HUDEP-2 (cell line): ENCODE data around the gene VAV2.

ENCODE experiments used
- DNase-seq, 76 experiments: peaks; one replicate each; lab custom pipeline; 2025; ENCODE audit not compliant: unreplicated experiment in 76 of 76; lab: John Stamatoyannopoulos, UW

The VAV2 gene

DNA sequence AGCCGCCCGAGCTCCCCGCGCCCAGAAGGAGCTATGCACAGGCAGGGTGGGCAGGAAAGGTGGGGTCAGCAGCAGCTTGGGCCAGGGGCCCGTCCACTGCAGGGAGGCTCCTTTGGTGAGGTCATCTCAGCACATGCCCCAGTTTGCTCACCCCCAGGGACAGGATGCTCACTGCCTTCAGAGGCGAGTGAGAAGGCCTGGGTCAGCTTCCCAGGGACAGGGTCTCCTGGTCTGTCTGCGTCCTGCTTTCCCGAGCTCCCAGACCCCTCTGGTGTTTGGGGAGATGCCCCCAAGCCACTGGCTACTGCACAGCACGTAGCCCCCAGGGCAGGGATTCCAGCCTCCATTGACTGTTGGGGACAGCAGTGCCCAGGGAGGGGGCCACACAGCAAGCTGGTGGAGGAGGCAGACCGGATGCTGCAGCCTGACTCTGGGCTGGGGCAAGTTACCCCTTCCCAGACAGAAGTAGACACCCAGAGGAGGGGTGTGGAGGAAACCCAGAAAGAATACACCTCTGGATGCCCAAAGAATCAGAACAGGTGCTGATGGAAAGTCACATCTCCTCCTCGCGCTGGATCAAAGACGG, 253.4 kb downstream of the VAV2 start:
- peak in 1 of 76 experiments; percentile 49 for DNase-seq

- peak in 8 of 76 experiments; percentile 7 to 27 (median 14) for DNase-seq
These were observed 254.1 kb downstream of the VAV2 start, which contains the start of gene SARDH for GRCh38 chr9:133737774-133738639. TSS of gene SARDH (minus strand) at chr9:133738352. CDS start at chr9:133734173, 4,179 bp downstream.

DNA sequence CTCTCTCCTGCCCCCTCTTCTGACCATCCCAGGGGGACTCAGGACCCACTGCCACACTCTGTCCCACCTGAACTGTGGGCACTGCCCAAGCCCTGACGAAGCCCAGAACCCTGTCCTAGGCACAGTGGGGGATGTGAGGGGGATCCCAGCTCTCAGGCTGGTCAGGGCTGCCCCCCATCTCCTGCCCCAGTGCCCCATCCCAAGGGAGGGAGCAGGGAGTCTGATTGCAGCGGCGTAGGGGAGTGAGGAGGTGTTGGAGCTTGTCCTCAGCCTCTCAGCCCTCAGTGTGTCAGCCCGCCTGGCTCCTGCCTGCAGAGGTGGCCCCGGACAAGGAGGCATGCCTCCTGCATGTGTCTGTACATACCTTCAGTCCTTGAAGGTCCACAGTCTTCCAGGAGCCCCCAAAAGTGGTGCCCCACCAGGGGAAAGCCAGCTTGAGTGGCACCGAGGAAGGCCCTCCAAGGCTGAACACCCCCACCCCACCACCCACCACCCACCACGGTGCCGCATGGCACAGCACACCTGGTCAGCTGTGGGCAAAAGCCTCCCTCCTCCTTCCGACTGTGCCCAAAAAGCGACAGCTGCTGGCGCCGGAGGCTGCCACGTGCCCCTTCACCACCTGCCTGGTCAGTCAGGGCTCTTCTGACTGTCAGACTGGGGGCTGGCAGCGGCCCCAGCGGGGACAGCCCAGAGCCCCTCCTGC, 254.9 kb downstream of the VAV2 start:
- no peak for DNase-seq

DNA sequence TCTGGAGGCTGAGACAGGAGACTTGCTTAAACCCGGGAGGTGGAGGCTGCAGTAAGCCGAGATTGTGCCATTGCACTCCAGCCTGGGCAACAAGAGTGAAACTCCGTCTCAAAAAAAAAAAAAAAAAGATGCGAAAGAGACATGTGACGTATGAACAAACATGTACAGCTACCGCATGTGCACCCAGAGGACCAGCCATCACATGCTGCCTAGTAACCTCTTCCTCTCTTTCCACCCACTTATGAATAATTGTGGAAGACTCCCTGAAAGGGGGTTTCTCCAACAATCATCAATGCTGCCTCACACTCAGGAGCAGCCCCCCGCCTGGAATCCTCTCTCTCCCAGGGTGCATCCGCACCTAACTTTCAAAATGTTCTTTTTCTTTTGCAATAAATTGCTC, 256.2 kb downstream of the VAV2 start:
- no peak for DNase-seq

GRCh38 chr9:133735415-133735775, 256.7 kb downstream of the VAV2 start:
- DNase-seq = no peak

- no peak for DNase-seq
These were observed 257.3 kb downstream of the VAV2 start for GRCh38 chr9:133734590-133735414.

DNA sequence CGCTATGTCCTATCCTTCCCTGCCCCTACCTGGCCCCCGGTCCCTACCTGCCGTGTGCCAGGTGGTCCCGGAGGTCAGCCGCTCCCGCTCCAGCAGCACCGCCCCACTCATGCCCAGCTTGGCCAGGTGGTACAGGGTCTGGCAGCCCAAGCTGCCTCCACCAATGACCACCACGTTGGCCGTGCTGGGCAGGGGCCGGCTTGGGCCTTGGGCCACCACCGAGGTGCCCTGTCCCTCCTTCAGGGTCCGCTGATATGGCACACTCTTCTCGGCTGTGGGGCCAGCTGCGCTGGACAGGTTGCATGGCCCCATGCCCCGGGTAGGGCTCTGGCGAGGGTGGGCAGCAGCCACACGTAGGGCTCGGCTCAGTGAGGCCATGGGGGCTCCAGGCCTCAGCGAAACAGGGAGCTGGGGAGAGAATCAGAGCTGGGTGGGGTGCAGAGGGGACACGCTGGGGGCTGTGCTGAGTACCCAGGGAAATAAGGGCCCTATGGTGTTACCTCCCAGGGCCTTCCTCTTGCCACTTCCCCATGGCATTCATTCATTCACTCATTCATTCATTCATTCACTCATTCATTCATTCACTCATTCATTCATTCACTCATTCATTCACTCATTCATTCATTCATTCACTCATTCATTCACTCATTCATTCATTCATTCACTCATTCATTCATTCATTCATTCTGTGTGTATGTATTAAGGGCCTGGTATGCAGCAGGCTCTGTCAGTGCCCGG, 258.2 kb downstream of the VAV2 start:
- DNase-seq = no peak

DNA sequence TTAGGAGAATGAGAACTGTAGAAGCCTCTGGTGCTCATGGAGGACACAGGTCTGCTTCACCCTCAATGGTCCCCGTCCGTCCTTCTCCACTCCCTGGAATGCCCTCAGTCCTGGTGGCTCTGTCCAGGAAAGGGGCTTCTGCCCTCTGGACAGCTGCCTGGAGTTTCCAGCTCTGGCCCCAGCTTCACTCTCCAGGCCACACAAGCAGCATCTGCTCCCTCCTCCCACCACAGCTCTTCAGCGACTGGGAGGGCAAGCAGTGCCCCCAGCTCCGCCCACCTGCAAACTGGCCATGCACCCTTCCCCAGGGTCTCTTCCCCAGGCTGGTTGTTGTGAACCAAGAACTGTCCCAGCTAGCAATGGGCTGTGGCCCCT, 258.7 kb downstream of the VAV2 start:
- DNase-seq = no peak

DNA sequence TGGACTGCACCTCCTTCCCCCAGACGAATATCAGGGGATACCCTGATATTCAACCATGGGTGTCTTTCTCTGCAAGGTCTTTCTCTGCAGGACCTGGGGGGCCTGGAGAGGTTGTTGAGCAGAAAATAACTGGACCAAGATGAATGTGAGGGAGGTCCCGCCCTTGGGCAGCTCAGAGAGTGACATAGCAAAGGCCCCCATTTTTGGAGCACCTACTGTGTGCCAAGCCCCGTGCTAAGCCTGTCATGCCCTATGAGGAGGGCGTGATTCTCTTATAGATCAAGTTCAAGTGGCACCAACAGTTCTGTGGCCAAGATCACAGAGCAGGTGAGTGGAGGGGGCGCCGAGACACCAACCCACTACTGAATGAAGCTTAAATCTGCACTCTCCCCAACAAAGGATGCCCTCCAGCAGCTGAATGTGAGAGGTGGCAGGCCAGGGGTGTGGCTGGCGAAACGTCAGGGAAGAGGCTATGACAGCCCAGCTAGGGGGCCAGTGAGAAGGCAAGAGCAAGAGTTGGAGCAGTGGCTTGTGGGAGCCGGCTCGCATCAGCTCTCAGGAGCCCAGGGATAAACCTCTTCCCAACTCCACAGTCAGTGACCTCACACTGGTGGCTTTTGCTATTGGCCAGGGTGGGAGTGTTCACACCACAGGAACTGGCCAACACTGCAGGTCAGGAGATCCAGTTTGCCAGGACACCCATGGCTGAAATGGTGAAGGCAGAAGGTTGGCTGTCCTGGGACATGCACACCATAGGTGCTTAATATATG, 259.3 kb downstream of the VAV2 start:
- DNase-seq = no peak

GRCh38 chr9:133731876-133732638, 260.1 kb downstream of the VAV2 start:
- peak in 12 of 76 experiments; percentile 3 to 33 (median 18) for DNase-seq

- DNase-seq = no peak
These were observed 261.0 kb downstream of the VAV2 start for GRCh38 chr9:133730994-133731715.

DNA sequence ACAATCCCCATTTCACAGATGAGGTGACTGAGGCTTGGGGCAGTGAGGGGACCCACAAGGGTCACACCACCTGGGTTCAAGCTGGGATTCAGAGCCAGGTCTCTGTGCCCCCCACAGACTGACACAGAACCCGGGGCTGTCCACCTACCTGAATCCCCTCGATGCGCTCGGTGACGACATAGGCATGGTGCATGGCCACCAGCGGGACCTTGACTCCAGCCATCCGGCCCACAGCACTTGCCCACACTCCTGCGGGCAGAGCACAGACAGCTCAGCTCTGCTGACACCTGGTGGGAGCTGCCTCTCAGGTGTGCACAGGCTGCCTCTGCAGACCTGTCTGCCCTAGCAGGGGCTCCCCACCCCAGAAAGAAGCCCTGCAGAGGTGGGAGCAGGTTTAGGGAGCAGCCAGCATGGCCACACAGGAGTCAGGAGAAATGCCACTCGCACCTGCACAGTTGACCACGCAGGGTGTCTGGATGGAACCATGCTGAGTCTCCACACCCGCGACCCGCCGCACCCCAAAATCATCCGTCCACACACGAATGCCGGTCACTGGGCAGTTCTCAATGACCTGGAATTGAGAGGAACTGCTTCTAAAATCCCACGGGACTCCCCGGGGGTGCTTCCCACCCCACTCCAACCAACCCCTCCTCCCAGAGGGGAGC, 262.4 kb downstream of the VAV2 start:
- DNase-seq = no peak

GRCh38 chr9:133728856-133729616, 263.1 kb downstream of the VAV2 start:
- DNase-seq = no peak

DNA sequence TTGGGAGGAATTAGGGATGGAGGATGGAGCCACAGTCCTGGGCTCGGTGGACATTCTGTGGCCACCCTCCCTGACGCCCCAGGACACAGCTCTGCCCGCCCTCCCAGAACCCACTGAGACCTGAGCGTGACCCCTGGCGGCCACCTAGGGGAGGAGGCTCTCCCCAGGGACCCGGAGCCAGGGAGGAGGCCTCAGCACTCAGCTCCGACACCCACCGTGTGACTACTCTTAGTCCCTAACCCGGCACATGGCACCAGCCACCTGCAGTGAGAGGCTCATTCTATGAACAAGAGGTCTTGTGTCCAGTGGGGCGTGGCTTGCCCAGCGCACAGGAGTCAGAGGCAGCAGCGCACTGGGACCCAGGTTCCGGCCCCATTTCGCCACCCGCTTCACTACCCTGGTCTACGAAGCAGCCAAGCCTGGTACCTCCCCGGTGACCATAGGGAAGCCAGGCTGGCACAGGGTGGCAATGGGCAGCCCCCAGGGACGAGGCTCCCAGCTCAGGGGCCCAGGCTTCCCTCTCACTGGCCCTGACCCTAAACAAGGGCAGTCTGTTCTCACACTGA, 264.2 kb downstream of the VAV2 start:
- no peak for DNase-seq

DNA sequence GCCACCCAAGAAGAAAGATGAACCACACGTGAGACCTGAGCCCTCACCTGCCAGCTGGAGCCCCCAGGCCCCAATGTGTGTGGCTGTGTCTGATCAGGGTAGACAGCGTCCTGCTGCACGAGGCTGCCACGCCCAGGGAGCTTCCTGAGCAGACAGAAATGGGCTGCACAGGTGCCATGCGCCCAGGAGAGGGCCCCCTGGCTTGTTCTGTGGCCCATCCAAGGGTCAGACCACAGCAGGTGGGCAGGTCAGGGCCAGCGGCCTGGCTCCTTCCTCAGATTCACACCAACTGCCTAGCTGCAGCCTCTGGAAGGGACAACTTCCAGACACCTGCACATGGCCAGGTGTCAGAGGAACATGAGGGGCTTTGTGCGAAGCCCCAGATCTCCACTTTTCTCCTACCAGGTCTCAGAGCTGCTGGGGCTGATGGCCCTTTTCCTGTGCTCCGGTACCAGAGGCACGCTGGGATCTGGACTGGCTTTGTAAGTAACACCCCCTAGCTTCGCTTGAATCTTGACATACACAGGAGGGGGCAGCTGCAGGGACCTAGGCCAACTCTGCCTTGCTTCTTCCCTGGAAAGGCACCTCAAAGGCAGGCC, 264.7 kb downstream of the VAV2 start:
- no peak for DNase-seq
